Keratinocyte (primary cell): ENCODE results near the gene RIC1.

Experiments used
- CTCF ChIP-seq, 3 experiments: IDR thresholded peaks in 1 of 3; conservative IDR thresholded peaks in 1 of 3; optimal IDR thresholded peaks in 1 of 3; 2 replicates in 2 of 3; 3 replicates in 1 of 3; pipeline versions ENCODE3 to v1.5.1; 2011; ENCODE audit warnings: low read length in 3 of 3, mild to moderate bottlenecking in 3 of 3, moderate library complexity in 2 of 3, control low read depth in 1 of 3, inconsistent platforms in 1 of 3; ENCODE audit not compliant: insufficient read depth in 2 of 3; ENCODE audit errors: extremely low read depth in 1 of 3
- EZH2 ChIP-seq: IDR thresholded peaks from one replicate; pipeline ENCODE4 v1.6.1; 2012; ENCODE audit warnings: inconsistent platforms, mild to moderate bottlenecking, low read length, moderate library complexity

GRCh38 chr9:5621327-5621726 lies 7.6 kb upstream of the RIC1 start:
- no peak for TF ChIP-seq EZH2
- no peak for TF ChIP-seq CTCF (optimal IDR thresholded peaks at IDR 0.05 in 1 of 3, IDR thresholded peaks at IDR 0.05 in 1 of 3, conservative IDR thresholded peaks at IDR 0.05 in 1 of 3; ENCODE audit: extremely low read depth in 1 of 3, insufficient read depth in 2 of 3, low read length in 3 of 3)
